HG03460 (cell line): Measurements from ENCODE around the gene CLCF1.

Experiments
- ATAC-seq: cut with Tn5 transposase; IDR thresholded peaks from one replicate; pipeline ENCODE4 v1.9.1; 2021; ENCODE audit not compliant: unreplicated experiment

CLCF1 gene

GRCh38 chr11:67376063-67376820, 2.8 kb upstream of the CLCF1 start:
- no peak for ATAC-seq

- no peak for ATAC-seq
Observed at GRCh38 chr11:67375320-67376055, 2.1 kb upstream of the CLCF1 start.

GRCh38 chr11:67374571-67375281, 1.3 kb upstream of the CLCF1 start:
- ATAC-seq, result no peak

DNA sequence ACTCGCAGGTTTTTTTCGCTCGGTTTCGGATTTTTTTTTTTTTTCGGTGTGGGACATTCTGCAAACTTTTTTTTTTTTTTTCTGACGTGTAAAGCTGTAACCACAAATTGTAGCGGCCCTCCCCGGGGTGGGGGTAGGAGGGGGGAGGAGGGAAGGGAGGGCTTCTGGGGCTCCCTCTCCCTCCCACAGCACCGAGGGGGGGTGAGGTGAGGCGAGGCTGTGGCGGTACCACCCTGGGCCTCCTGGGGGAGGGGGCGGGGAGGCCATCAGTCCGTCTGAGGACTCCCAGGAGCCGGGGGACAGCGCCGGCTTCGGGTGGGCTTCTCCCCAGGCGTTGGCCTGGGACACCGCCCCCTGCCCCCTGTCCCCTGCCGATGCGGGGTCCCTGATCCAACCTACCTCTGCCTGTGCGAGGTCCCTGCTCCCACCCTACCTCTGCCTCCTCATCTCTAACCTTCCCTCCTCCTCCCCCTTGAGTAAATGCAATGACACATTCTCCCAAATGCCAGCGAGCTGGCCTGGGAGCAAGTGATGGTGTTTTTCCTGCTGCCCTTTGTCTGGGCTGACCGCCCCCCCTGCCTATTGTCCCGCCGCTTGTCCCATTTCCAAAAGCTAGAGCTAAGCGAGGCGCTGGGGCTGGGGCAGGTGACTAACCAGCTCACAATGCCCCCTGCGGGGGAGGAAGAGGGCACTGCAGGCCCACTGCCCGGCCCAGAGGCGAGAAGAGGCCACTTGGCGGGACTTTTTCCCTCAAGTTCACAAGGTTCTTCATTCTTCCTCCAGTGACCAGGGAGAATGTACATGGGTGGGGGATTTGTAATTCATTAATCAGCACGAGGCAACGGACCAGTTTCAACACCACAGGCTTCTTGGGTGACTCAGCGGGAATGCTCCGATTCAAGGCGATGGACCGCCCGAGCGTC, 511 bp upstream of the CLCF1 start:
- no peak for ATAC-seq

- ATAC-seq, result no peak
Observed at GRCh38 chr11:67372321-67372992, 941 bp downstream of the CLCF1 start.

DNA sequence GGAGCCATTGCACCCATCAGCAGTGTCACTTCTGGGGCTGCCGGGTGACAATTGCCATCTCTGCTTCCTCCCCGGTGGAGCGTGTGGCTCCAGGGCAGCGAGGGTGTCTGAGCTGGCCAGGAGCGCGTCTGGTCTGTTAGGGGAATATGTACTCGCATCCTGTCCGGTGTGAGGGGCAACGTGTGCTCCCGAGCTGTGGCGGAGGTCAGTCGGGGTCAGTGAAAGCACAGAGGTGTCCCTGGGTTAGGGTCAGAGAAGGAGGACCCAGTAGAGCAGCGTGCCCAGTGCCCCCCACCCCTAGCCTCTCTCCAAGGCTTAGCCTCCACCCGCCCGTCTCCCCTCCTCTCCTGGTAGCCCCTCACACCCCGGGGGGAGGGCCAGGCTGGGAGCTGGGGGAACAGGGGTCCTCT, 1.5 kb downstream of the CLCF1 start:
- no peak for ATAC-seq

- no peak for ATAC-seq
Observed at GRCh38 chr11:67371189-67371910, 2.0 kb downstream of the CLCF1 start.

DNA sequence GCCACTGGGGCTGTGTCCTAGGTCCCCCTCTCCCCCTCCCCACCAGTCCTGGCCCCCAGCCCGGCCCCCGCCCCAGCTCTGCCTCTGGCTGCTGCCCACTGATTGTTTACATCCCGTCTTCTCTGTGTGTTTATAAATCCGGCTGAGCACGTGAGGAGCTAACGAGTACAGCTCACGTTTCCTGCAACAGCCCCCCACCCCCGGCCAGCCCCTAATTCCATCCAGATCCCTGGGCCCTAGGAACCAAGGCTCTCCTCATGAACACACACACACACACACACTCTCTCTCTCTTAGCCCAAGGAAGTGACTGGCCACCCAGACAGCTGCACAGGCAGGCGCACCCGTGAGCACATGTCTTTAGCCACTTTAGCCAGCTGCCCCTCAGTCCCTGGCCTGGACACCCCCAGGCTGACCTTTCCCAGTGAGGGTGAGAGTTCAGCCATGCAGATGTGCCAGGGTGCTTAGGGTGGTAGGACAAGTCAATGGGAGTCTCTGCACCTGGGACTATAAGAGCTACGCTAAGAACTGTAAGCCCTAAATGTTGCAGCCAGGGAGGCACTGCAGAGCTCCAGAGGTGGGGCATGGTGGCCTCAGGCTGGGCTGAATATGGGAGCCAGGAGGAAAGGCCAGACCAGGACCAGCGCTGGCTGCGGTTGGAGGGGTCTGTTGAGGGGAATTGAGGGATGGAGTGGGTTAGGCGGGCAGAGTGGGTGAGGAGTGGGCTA, 2.9 kb downstream of the CLCF1 start:
- ATAC-seq, result no peak

- no peak for ATAC-seq
Observed at GRCh38 chr11:67369801-67370284, 3.6 kb downstream of the CLCF1 start.

GRCh38 chr11:67369275-67369674, 4.1 kb downstream of the CLCF1 start:
- ATAC-seq, result no peak

- no peak for ATAC-seq
Observed at GRCh38 chr11:67368621-67369020, 4.8 kb downstream of the CLCF1 start.

GRCh38 chr11:67367761-67368227, 5.6 kb downstream of the CLCF1 start:
- ATAC-seq, result no peak

- no peak for ATAC-seq
Observed at GRCh38 chr11:67366961-67367760, 6.2 kb downstream of the CLCF1 start.

GRCh38 chr11:67366546-67366945, 6.9 kb downstream of the CLCF1 start:
- ATAC-seq, result no peak

DNA sequence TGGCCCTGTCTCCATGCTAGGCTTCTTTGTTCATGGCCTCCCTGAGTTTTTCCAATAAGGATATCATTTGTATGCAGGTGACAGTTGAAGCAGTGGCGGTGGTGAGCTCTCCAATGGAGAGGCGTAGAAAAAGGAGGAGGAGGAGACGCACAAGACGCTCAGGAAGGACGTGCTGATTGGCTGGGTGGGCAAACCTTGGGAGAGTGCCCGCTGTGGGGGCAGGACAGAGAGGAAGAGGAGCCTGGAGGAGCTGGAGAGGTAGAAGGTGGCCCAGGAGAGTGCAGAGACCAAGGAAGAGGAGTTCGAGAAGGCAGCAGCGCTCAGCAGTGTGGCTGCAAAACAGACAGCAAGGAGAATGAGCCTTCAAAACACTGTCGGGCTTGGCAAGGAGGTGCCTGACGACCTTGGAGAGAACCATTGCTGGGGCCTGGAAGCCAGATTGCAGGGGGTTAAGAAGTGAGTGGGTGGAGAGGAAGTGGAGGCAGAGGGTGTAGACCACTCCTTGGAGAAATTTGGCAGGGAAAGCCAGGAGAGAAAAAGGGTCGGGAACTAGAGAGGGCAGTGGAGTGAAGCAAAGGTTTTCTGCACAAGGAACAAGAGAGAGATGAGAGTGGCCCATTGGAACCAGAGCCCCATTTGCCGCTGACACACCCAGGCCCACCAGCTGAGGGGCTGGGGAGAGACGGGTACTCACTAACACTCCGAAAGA, 7.5 kb downstream of the CLCF1 start:
- no peak for ATAC-seq

- ATAC-seq, result no peak
Observed at GRCh38 chr11:67364783-67365722, 8.3 kb downstream of the CLCF1 start.
